Activated CD8-positive, alpha-beta T cell treated with anti-CD3 and anti-CD28 coated beads for 36 hours (primary cell): Measurements from ENCODE around the gene KLHL22. TPM values are rescaled to one million over a fixed set of nuclear protein-coding genes. Genes with fewer than 3 reads are reported as not detected.

ENCODE experiments used
- ATAC-seq: fragments of 200-7000 bp; cut with Tn5 transposase; one replicate; pipeline ENCODE4 v1.10.0; 2021; ENCODE audit warnings: mild to moderate bottlenecking, moderate library complexity
- CTCF ChIA-PET: fragments of 350-600 bp; sonication (Branson Sonifier 250); formaldehyde crosslinking; loops from one replicate; lab custom pipeline; 2021; ENCODE audit warnings: antibody characterized with exemption; lab: Charles Lee
- POLR2A ChIA-PET: fragments of 350-600 bp; sonication (Branson Sonifier 250); formaldehyde crosslinking; loops from one replicate; lab custom pipeline; 2021; ENCODE audit warnings: antibody characterized with exemption; lab: Charles Lee
- DNase-seq: peaks from one replicate; pipeline ENCODE4 v3.0.0-alpha.2; 2020
- H3K27ac Mint-ChIP-seq: one replicate; pipeline ENCODE4 v1.8.0; 2021; ENCODE audit warnings: mild to moderate bottlenecking, mixed read lengths
- H3K27me3 Mint-ChIP-seq: one replicate; pipeline ENCODE4 v1.8.0; 2021; ENCODE audit warnings: mixed read lengths
- H3K36me3 Mint-ChIP-seq: one replicate; pipeline ENCODE4 v1.8.0; 2021; ENCODE audit warnings: low read depth, mixed read lengths
- H3K4me1 Mint-ChIP-seq: one replicate; pipeline ENCODE4 v1.8.0; 2021; ENCODE audit warnings: low read depth, mixed read lengths
- H3K4me3 Mint-ChIP-seq: one replicate; pipeline ENCODE4 v1.8.0; 2021; ENCODE audit warnings: mild to moderate bottlenecking, moderate library complexity, mixed read lengths
- H3K9me3 Mint-ChIP-seq: one replicate; pipeline ENCODE4 v1.8.0; 2021; ENCODE audit warnings: mixed read lengths
- CTCF ChIP-seq: fragments of 200-600 bp; IDR thresholded peaks from one replicate; pipeline ENCODE4 v1.8.0; 2022; ENCODE audit warnings: antibody characterized with exemption, mild to moderate bottlenecking
- intact Hi-C: fragments of 100-400 bp; cut with micrococcal nuclease; formaldehyde crosslinking; loops from one replicate; pipeline ENCODE4 v1.10.0; 2022
- total RNA-seq, 2 experiments: library from RNA; stranded (reverse); gene quantifications; one replicate each; pipeline ENCODE4 v1.2.3, GENCODE V29; 2021

KLHL22 gene
- total RNA-seq, 2 experiments from 2014 or later, result 16.3 to 17.9 TPM

- H3K9me3 Mint-ChIP-seq, result no peaks in the 10 kb centered on the region
- CTCF ChIA-PET, result interaction anchor here (1.9 kb wide), 1 partner anchor 17 kb away, joined by 6 read pairs; no protein-coding TSS in a partner anchor
- no peak for DNase-seq
- POLR2A ChIA-PET, result interaction anchor here (0.7 to 1.4 kb wide), 3 partner anchors 20 to 35 kb away, joined by 3 to 4 read pairs (median 3); no protein-coding TSS in a partner anchor
- peaks cover 3% of the 10 kb centered on the region for H3K36me3 Mint-ChIP-seq
- no peak overlapping the region for H3K27ac Mint-ChIP-seq
- no peak overlapping the region for H3K4me3 Mint-ChIP-seq
- TF ChIP-seq CTCF, result no peak
- no peak for ATAC-seq
- peaks cover 35% of the 10 kb centered on the region for H3K27me3 Mint-ChIP-seq
- intact Hi-C loops, result loop anchor here (10.0 kb wide), 1 partner anchor 56 kb away; the partner anchor contains the start of gene KLHL22
- peaks cover 11% of the 10 kb centered on the region for H3K4me1 Mint-ChIP-seq
Measured at GRCh38 chr22:20438678-20439492, 56.7 kb downstream of the KLHL22 start.

DNA sequence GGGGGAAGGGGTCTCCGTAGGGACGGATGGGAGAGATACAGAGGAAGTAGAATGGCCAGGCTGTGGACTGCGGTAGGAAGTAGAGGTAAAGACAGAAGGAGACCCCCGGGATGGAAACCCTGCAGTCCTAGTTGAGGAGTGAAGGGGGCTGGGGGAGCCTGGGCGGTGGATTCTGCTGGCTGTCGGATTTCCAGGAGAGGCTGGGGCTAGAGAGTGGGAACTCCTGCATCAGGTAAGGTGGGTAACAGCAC lies 57.2 kb downstream of the KLHL22 start:
- ChIA-PET CTCF (interaction anchor here (1.9 kb wide), 1 partner anchor 17 kb away, joined by 6 read pairs; no protein-coding TSS in a partner anchor), POLR2A (interaction anchor here (1.1 to 1.4 kb wide), 2 partner anchors 19 to 25 kb away, joined by 3 to 4 read pairs; no protein-coding TSS in a partner anchor)
- no peak for DNase-seq
- intact Hi-C loops, result loop anchor here (10.0 kb wide), 1 partner anchor 56 kb away; the partner anchor contains the start of gene KLHL22
- Mint-ChIP-seq H3K36me3 (peaks cover 3% of the 10 kb centered on the region), H3K9me3 (no peaks in the 10 kb centered on the region), H3K27me3 (peaks cover 36% of the 10 kb centered on the region), H3K27ac (no peak overlapping the region), H3K4me3 (no peak overlapping the region), H3K4me1 (peaks cover 11% of the 10 kb centered on the region)
- TF ChIP-seq CTCF, result no peak
- ATAC-seq, result no peak

DNA sequence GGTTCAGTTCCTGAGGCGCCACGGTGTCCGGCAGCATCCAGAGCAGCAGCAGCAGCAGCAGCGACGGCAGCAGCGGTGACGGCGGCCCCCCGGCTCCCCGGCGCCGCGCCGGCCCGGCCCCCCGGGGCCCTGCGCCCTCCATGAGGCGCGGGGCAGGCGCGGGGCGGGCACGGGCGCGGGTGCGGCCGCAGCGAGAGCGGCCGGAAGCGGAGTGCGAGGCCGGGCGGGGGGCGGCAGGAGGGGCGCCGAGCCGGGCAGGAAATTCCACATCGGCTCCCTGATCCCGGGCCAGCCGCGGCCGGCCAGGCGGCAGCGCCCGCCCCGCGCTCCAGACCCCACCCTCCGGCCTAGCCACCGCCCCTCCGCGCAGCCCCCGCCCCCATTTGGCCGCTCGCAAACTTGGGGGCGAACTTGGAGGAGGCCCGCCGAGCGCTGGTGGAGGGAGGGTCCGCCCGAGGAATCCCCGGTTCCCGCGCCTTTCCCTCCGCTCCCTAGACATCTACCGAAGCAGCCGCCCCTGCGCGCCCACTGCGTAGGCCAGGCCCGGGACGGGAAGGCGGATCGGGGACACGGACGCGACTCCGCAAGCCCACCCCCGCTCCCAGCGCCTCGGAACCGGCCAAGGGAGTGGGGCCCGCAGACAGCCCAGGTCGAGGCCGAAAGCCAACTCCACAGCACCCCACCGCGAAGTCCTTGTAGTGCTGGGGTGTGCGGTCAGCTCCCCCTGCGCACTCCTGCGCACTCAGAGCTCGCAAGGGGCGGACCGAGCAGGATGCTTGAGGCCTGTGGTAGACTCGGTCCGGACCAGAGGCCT lies 57.8 kb downstream of the KLHL22 start, which contains the start of gene SCARF2:
Gene SCARF2, minus strand, starts transcription at position 213 of the 814 bp plus-strand sequence. Its CDS starts 71 bp downstream, at position 142.
- intact Hi-C loops, result loop anchor here (10.0 kb wide), 1 partner anchor 57 kb away; the partner anchor contains the start of gene KLHL22
- Mint-ChIP-seq H3K9me3 (no peaks in the 10 kb centered on the region), H3K4me1 (peaks cover 11% of the 10 kb centered on the region), H3K27ac (no peak within 1 kb of the TSS), H3K4me3 (peak within 1 kb of the TSS; percentile 22), H3K36me3 (peaks cover 3% of the 10 kb centered on the region), H3K27me3 (peaks cover 40% of the 10 kb centered on the region)
- ChIA-PET POLR2A (interaction anchor here (1.1 to 2.1 kb wide), 5 partner anchors 10 to 70 kb away, joined by 3 to 5 read pairs (median 4); no protein-coding TSS in a partner anchor), CTCF (interaction anchor here (1.9 kb wide), 1 partner anchor 18 kb away, joined by 6 read pairs; no protein-coding TSS in a partner anchor)
- no peak for DNase-seq
- TF ChIP-seq CTCF, result no peak
- peak; percentile 26 for ATAC-seq

GRCh38 chr22:20436768-20437612 lies 58.6 kb downstream of the KLHL22 start:
- H3K36me3 Mint-ChIP-seq, result peaks cover 3% of the 10 kb centered on the region
- H3K4me1 Mint-ChIP-seq, result peaks cover 11% of the 10 kb centered on the region
- ChIA-PET CTCF (interaction anchor here (1.1 kb wide), 1 partner anchor 19 kb away, joined by 7 read pairs; no protein-coding TSS in a partner anchor), POLR2A (interaction anchor here (1.1 to 2.1 kb wide), 3 partner anchors 9 to 71 kb away, joined by 3 to 5 read pairs (median 4); no protein-coding TSS in a partner anchor)
- H3K4me3 Mint-ChIP-seq, result peak overlapping the region; percentile 22
- no peak for TF ChIP-seq CTCF
- ATAC-seq (peak; percentile 36), DNase-seq (no peak)
- peaks cover 46% of the 10 kb centered on the region for H3K27me3 Mint-ChIP-seq
- H3K9me3 Mint-ChIP-seq, result no peaks in the 10 kb centered on the region
- H3K27ac Mint-ChIP-seq, result no peak overlapping the region
- intact Hi-C loops, result loop anchor here (10.0 kb wide), 1 partner anchor 58 kb away; the partner anchor contains the start of gene KLHL22
